OCI-LY1 (cell line): Measurements from ENCODE around the gene UCKL1.
"Not testable (repeated sequence)": the region's sequence is repeated elsewhere in the genome, so short reads cannot be mapped to it uniquely, and the experiment has no call there.

Experiments
- H2AFZ ChIP-seq: fragments of 200-600 bp; sonication (generic), shearing (Covaris generic); 2 replicates; pipeline ENCODE4 v1.6.0; 2014; ENCODE audit warnings: antibody characterized with exemption, mild to moderate bottlenecking, low read length
- H3F3A ChIP-seq: fragments of 200-600 bp; sonication (generic), shearing (Covaris generic); 2 replicates; pipeline ENCODE4 v1.6.0; 2014; ENCODE audit warnings: mild to moderate bottlenecking, antibody characterized with exemption, low read length, moderate library complexity; ENCODE audit not compliant: insufficient read depth
- H3K27ac ChIP-seq: fragments of 200-600 bp; sonication (generic); 2 replicates; pipeline ENCODE4 v1.5.1; 2014; ENCODE audit warnings: low read length, mixed run types, mild to moderate bottlenecking, low read depth; ENCODE audit not compliant: poor library complexity, severe bottlenecking
- H3K27me3 ChIP-seq: fragments of 200-600 bp; sonication (generic); 2 replicates; pipeline ENCODE4 v1.6.0; 2014; ENCODE audit warnings: antibody characterized with exemption, mild to moderate bottlenecking, low read length, moderate library complexity; ENCODE audit not compliant: insufficient read depth
- H3K36me3 ChIP-seq: fragments of 200-600 bp; sonication (generic); 2 replicates; pipeline ENCODE4 v1.6.1; 2014; ENCODE audit warnings: mild to moderate bottlenecking, antibody characterized with exemption, low read length, moderate library complexity, mixed read lengths; ENCODE audit not compliant: insufficient read depth
- H3K4me1 ChIP-seq: fragments of 200-600 bp; sonication (generic); 2 replicates; pipeline ENCODE4 v1.5.1; 2014; ENCODE audit warnings: mild to moderate bottlenecking, low read length, moderate library complexity; ENCODE audit not compliant: insufficient read depth, severe bottlenecking
- H3K4me2 ChIP-seq: fragments of 200-600 bp; sonication (generic), shearing (Covaris generic); 2 replicates; pipeline ENCODE4 v1.6.1; 2014; ENCODE audit warnings: low read length
- H3K4me3 ChIP-seq: fragments of 200-600 bp; sonication (generic); 2 replicates; pipeline ENCODE4 v1.5.1; 2014; ENCODE audit warnings: low read length, low read depth, mild to moderate bottlenecking, mixed read lengths; ENCODE audit not compliant: poor library complexity, severe bottlenecking
- H3K79me2 ChIP-seq: fragments of 200-600 bp; shearing (Covaris generic); 2 replicates; pipeline ENCODE4 v1.6.1; 2016; ENCODE audit warnings: mixed run types, low read length, mixed read lengths; ENCODE audit not compliant: insufficient read depth
- H3K9ac ChIP-seq: fragments of 200-600 bp; sonication (generic), shearing (Covaris generic); 2 replicates; pipeline ENCODE4 v1.6.1; 2014; ENCODE audit warnings: mild to moderate bottlenecking, low read length, mixed read lengths
- H3K9me2 ChIP-seq: fragments of 200-600 bp; sonication (generic), shearing (Covaris generic); 2 replicates; pipeline ENCODE4 v1.6.1; 2014; ENCODE audit warnings: low read depth, mild to moderate bottlenecking, low read length, mixed read lengths
- H3K9me3 ChIP-seq: fragments of 200-600 bp; shearing (Covaris generic); 2 replicates; pipeline ENCODE4 v1.6.1; 2014; ENCODE audit warnings: low read length, mixed read lengths
- H4K20me1 ChIP-seq: fragments of 200-600 bp; sonication (generic), shearing (Covaris generic); 2 replicates; pipeline ENCODE4 v1.6.0; 2016; ENCODE audit warnings: mild to moderate bottlenecking, low read length; ENCODE audit not compliant: insufficient read depth
- CTCF ChIP-seq: fragments of 200-600 bp; sonication (generic), shearing (Covaris generic); IDR thresholded peaks from 2 replicates; pipeline ENCODE4 v1.5.1; 2017; ENCODE audit warnings: mild to moderate bottlenecking, antibody characterized with exemption, low read length, moderate library complexity, mixed read lengths
- EZH2 ChIP-seq: fragments of 200-600 bp; sonication (generic), shearing (Covaris generic); IDR thresholded peaks from 2 replicates; pipeline ENCODE4 v1.8.0; 2017; ENCODE audit warnings: borderline replicate concordance, mixed run types, mild to moderate bottlenecking, antibody characterized with exemption, low read length, moderate library complexity, mixed read lengths

Gene UCKL1

GRCh38 chr20:63976980-63977738, 20.9 kb upstream of the UCKL1 start:
- no peak overlapping the region for H2AFZ ChIP-seq
- peaks cover 31% of the 10 kb centered on the region for H3K4me1 ChIP-seq
- no peaks in the 10 kb centered on the region for H4K20me1 ChIP-seq
- no peaks in the 10 kb centered on the region for H3K9me2 ChIP-seq
- no peak for TF ChIP-seq CTCF
- TF ChIP-seq EZH2 = no peak
- no peaks in the 10 kb centered on the region for H3K36me3 ChIP-seq
- no peak overlapping the region for H3K9ac ChIP-seq
- no peak overlapping the region for H3K27ac ChIP-seq
- peaks cover 6% of the 10 kb centered on the region; the same call in 1 of the 2 replicates for H3K79me2 ChIP-seq
- H3K9me3 ChIP-seq = no peaks in the 10 kb centered on the region
- peaks cover 4% of the 10 kb centered on the region; the same call in 1 of the 2 replicates for H3F3A ChIP-seq
- H3K27me3 ChIP-seq = no peaks in the 10 kb centered on the region
- H3K4me2 ChIP-seq = no peak overlapping the region
- no peak overlapping the region for H3K4me3 ChIP-seq

- H3K9me3 ChIP-seq = not testable (repeated sequence)
Measured at GRCh38 chr20:63976511-63976910, 20.3 kb upstream of the UCKL1 start.

GRCh38 chr20:63974402-63975200, 18.4 kb upstream of the UCKL1 start:
- Histone ChIP-seq H2AFZ (no peak overlapping the region), H4K20me1 (no peaks in the 10 kb centered on the region), H3K27ac (no peak overlapping the region), H3K4me1 (peaks cover 20% of the 10 kb centered on the region), H3K9me3 (no peaks in the 10 kb centered on the region), H3K9ac (no peak overlapping the region), H3K4me2 (no peak overlapping the region), H3K36me3 (no peaks in the 10 kb centered on the region), H3F3A (peaks cover under 1% of the 10 kb centered on the region; the same call in 1 of the 2 replicates), H3K9me2 (no peaks in the 10 kb centered on the region), H3K27me3 (no peaks in the 10 kb centered on the region), H3K4me3 (no peak overlapping the region), H3K79me2 (no peaks in the 10 kb centered on the region)
- no peak for TF ChIP-seq CTCF
- no peak for TF ChIP-seq EZH2

More at GRCh38 chr20:63976511-63976910, 20.3 kb upstream of the UCKL1 start:
- H3K27me3 ChIP-seq, H3K27ac ChIP-seq, H3K9me2 ChIP-seq, H2AFZ ChIP-seq, H3K36me3 ChIP-seq, H3K4me3 ChIP-seq, H3K9ac ChIP-seq, H3F3A ChIP-seq, H3K4me2 ChIP-seq, H3K79me2 ChIP-seq, H4K20me1 ChIP-seq: not testable (repeated sequence)
- peaks cover 26% of the 10 kb centered on the region for H3K4me1 ChIP-seq
